WERI-Rb-1 (cell line): Measurements from ENCODE around the gene TMEM87B.

Experiments used
- DNase-seq: peaks from one replicate; pipeline ENCODE4 v3.0.0-alpha.2; 2020
- H3K27ac ChIP-seq: fragments of 250-450 bp; sonication (Bioruptor Pico); 2 replicates; pipeline ENCODE4 v1.5.1; 2020; ENCODE audit warnings: mild to moderate bottlenecking, moderate library complexity
- H3K27me3 ChIP-seq: fragments of 250-450 bp; sonication (Bioruptor Pico); 2 replicates; pipeline ENCODE4 v1.5.1; 2021; ENCODE audit warnings: mild to moderate bottlenecking, low read depth, moderate library complexity; ENCODE audit not compliant: insufficient read depth, severe bottlenecking
- H3K36me3 ChIP-seq: fragments of 250-450 bp; sonication (Bioruptor Pico); 2 replicates; pipeline ENCODE4 v1.5.1; 2020; ENCODE audit warnings: mild to moderate bottlenecking, moderate library complexity
- H3K4me3 ChIP-seq: 2 replicates; pipeline ENCODE4 v1.5.1; 2011; ENCODE audit warnings: low read depth, mild to moderate bottlenecking, control low read depth, low read length
- H3K9me3 ChIP-seq: fragments of 250-450 bp; sonication (Bioruptor Pico); 2 replicates; pipeline ENCODE4 v1.5.1; 2021; ENCODE audit warnings: mild to moderate bottlenecking, moderate library complexity; ENCODE audit not compliant: severe bottlenecking
- TF ChIP-seq, protein P1 (sequence below): IDR thresholded peaks from 2 replicates; pipeline ENCODE4 v1.5.1; 2011; ENCODE audit warnings: low read depth, mild to moderate bottlenecking, control low read depth, inconsistent platforms, low read length

TMEM87B gene

DNA sequence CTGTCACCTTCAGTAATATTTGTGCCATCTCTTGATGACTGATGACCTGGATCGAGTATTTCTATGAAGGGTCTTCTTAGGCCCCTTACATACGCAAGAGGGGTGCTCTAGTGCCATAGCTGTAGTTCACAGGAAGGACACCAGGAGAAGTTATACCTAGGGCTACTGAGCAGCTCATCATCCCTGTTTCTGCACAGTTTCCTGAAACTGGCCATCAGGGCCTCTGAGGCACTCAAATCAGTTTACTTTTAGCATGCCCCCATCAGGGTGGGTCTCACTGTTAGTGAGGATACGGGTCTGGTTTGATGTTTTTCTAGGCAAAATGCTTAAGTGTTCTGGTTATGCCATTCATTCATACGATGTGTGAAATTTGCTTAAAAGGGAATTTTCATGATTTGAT lies 63.1 kb downstream of the TMEM87B start:
- Histone ChIP-seq H3K9me3 (no peaks in the 10 kb centered on the region), H3K36me3 (no peaks in the 10 kb centered on the region), H3K4me3 (no peak overlapping the region), H3K27ac (no peak overlapping the region), H3K27me3 (no peaks in the 10 kb centered on the region)
- no peak for DNase-seq
- TF ChIP-seq, protein P1, sequence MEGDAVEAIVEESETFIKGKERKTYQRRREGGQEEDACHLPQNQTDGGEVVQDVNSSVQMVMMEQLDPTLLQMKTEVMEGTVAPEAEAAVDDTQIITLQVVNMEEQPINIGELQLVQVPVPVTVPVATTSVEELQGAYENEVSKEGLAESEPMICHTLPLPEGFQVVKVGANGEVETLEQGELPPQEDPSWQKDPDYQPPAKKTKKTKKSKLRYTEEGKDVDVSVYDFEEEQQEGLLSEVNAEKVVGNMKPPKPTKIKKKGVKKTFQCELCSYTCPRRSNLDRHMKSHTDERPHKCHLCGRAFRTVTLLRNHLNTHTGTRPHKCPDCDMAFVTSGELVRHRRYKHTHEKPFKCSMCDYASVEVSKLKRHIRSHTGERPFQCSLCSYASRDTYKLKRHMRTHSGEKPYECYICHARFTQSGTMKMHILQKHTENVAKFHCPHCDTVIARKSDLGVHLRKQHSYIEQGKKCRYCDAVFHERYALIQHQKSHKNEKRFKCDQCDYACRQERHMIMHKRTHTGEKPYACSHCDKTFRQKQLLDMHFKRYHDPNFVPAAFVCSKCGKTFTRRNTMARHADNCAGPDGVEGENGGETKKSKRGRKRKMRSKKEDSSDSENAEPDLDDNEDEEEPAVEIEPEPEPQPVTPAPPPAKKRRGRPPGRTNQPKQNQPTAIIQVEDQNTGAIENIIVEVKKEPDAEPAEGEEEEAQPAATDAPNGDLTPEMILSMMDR = peak; percentile 23; the same call in 1 of the 2 replicates

DNA sequence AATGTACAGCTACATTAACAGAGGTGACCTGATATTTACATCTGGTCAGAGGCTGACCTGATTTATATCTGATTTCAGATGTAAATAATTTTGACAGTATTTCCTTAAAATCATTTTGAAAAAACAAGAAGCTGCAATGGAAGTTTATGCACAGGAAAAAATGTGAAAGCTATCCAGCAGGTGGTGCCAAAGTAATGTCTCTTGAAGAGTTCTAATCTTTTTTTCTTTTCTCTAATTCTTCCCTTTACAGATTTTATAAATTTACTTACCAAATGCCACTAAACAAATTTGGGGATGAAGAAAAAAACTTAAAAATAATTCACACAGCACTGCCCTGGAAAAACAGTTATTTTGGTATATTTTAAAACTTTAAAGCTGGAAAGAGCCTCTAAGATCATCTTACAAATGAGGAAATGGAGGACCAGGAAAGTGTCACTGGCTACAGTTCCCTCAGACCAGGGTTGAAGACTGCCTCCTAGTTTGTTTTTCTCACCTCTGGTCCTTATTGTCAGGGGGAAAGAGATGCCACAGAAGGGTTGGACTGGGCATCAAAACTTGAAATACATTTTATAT lies 66.7 kb downstream of the TMEM87B start:
- H3K9me3 ChIP-seq = no peaks in the 10 kb centered on the region
- TF ChIP-seq, protein P1 = peak; percentile 35; the same call in 1 of the 2 replicates
- H3K27ac ChIP-seq = no peak overlapping the region
- H3K27me3 ChIP-seq = no peaks in the 10 kb centered on the region
- DNase-seq = no peak
- no peaks in the 10 kb centered on the region for H3K36me3 ChIP-seq
- no peak overlapping the region for H3K4me3 ChIP-seq

DNA sequence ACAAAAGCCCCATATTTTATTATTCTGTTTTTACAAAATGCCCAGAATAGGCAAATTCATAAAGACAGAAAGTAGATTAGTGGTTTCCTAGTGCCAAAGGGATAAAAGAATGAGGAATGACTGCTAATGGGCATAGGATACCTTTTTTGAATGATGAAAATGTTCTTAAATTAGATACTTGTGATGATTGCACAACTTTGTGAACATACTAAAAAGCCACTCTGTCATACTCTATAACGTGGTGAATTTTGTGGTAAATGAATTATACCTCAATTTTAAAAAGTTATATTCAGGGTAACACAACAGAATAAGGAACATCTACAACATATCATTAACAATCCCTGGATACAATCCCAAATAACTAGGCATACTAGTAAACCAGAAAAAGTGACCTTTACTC lies 74.0 kb downstream of the TMEM87B start:
- H3K4me3 ChIP-seq = no peak overlapping the region
- no peak for DNase-seq

DNA sequence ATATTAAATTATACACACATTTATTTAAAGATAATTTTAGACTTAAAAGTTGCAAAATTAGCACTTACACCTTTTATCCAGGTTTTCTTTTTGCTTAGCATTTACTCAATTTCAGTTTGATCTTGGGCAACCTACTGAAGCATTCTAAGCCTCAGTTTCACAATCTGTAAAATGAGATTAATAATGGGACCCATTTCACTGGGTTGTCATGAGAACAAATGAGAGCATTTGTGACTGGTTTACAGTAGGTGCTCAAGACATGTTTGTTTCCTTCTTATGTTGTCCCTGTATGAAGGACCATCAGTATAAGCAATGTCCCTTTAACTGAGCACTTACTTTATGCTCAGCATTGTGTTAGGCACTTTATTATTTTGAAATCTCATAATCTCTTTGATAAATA lies 78.3 kb downstream of the TMEM87B start:
- TF ChIP-seq, protein P1 = no peak
- no peak overlapping the region for H3K4me3 ChIP-seq
- no peak overlapping the region for H3K27ac ChIP-seq
- H3K9me3 ChIP-seq = no peaks in the 10 kb centered on the region
- DNase-seq = no peak
- H3K27me3 ChIP-seq = no peaks in the 10 kb centered on the region
- H3K36me3 ChIP-seq = no peaks in the 10 kb centered on the region

More for the DNA sequence above, 74.0 kb downstream of the TMEM87B start:
- no peaks in the 10 kb centered on the region for H3K27me3 ChIP-seq
- H3K27ac ChIP-seq = no peak overlapping the region
- no peaks in the 10 kb centered on the region for H3K36me3 ChIP-seq
- TF ChIP-seq, protein P1 = no peak
- no peaks in the 10 kb centered on the region for H3K9me3 ChIP-seq

DNA sequence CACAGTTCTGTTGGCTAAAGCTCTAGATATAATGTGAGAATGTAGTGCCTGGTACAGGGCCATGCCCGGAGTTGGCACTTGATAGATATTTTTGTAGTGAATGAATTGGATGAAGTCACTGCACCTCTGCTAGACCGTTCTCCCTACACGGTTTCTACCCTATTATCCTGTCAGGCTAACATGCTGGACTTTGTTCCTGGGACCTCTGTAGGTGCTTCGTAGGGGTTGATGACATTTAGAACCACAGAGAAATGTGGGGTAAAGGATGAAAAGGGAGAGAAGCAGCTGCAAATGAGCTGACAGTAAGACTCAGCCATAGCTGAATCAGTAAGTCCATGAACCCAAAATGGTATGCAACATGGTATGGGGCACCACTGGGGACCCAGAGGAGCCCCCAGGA lies 79.1 kb downstream of the TMEM87B start:
- DNase-seq = no peak
- Histone ChIP-seq H3K27me3 (no peaks in the 10 kb centered on the region), H3K4me3 (no peak overlapping the region), H3K27ac (no peak overlapping the region), H3K36me3 (no peaks in the 10 kb centered on the region), H3K9me3 (no peaks in the 10 kb centered on the region)
- TF ChIP-seq, protein P1 = no peak

DNA sequence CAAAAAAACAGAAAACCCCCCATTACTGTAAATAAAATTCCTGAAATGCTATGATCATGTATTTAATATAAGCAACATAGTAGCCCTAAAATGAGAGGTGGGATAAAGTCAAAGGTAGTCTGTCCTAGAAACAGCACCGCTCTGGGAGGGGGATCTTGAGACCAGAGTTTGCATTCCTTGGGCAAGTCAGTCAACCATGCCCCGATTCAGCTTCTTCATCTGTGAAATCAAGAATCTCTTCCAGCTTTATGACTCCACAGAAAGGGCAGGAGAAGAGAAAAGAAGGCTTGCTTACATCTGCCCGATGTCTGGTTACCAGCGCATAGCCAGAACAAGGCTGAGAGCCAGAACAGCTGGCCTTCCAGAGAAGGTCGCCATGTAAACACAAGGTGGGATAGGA lies 81.0 kb downstream of the TMEM87B start:
- no peaks in the 10 kb centered on the region for H3K27me3 ChIP-seq
- TF ChIP-seq, protein P1 = no peak

More for the DNA sequence above, 81.0 kb downstream of the TMEM87B start:
- Histone ChIP-seq H3K27ac (no peak overlapping the region), H3K4me3 (no peak overlapping the region), H3K9me3 (no peaks in the 10 kb centered on the region), H3K36me3 (peaks cover 8% of the 10 kb centered on the region)
- DNase-seq = no peak
